ENCODE data around the gene SORL1-AS1.
"Not testable (repeated sequence)": the region's sequence is repeated elsewhere in the genome, so short reads cannot be mapped to it uniquely, and the experiment has no call there.

SORL1-AS1 gene

DNA sequence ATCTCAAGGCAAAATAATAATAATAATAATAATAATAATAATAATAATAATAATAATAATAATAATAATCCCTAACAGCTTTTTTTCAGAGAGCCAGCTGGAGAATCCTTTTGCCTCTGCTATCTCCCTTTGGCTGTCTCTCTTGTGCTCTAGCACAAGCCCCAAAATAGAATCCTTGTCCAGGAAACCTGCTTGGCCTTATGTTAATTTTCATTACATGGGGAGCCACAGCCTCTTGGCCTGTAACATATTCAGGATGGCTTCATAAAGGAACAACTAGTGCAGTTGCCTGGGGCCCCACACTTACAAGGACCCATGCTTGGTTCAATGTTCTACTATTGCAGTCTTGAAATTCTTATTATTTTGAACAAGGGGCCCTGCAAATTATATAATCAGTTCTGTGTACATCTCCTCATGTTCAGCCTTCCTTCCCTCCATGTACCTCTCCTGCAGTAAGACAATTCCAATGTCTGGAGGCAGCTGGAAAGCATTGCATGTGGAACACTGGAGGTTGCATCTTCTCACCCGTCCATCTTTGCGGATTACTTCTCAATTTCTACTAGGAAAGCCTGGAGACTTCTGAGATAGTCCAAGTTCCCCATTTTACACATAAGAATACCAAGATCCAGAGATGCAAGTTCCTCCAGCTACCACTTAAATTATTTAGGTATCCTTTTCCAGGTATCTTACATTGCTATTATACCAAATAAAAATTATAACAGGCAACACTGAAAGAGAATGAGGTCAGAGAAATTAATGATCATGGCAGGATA lies 38.4 kb downstream of the SORL1-AS1 start:
- Histone ChIP-seq H3K27ac (ENCODE audit: low read depth, low read length) (no peak overlapping the region), H3K36me3 (ENCODE audit: insufficient read depth, low read length) (no peaks in the 10 kb centered on the region), H3K79me2 (ENCODE audit: control insufficient read depth, insufficient read depth, low read length, unreplicated experiment) (no peaks in the 10 kb centered on the region), H3K4me1 (ENCODE audit: control insufficient read depth, insufficient read depth, low read length, unreplicated experiment) (peaks cover 9% of the 10 kb centered on the region), H2AFZ (ENCODE audit: low read length, unreplicated experiment) (no peak overlapping the region), H3K4me3 (ENCODE audit: low read depth, low read length) (no peak overlapping the region), H3K27me3 (ENCODE audit: insufficient read depth, low read length) (peaks cover 24% of the 10 kb centered on the region)

DNA sequence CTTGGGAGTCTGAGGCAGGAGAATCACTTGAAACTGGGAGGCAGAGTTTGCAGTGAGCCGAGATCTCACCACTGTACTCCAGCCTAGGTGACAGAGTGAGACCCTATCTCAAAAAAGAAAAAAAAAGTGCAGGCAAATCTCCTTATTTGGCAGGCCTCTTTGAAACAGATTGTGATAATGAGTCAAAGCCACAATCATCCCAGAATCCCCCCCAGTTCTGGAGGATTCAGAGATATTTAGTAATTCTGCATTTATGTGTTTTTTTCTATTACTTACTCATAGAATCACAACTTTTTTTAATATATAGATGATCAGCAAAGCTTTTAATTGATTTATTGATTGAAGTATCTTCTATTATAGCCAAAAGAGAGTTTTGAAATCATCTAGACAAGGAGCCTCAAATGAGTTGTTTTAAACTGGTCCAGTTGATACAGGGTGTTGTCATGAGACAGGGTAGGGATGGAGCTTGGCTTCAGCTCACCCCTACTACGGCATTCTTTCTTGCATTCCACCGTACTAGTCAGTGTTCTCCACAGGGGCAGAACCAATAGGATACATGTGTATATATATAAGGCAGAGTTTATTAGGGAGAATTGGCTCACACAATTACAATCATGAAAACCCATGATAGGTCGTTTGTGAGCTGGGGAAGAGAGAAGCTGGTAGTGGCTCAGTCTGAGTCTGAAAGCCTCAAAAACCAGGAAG lies 39.9 kb downstream of the SORL1-AS1 start:
- Histone ChIP-seq H3K79me2 (ENCODE audit: control insufficient read depth, insufficient read depth, low read length, unreplicated experiment) (no peaks in the 10 kb centered on the region), H3K27me3 (ENCODE audit: insufficient read depth, low read length) (peaks cover 25% of the 10 kb centered on the region), H3K27ac (ENCODE audit: low read depth, low read length) (no peak overlapping the region), H3K4me1 (ENCODE audit: control insufficient read depth, insufficient read depth, low read length, unreplicated experiment) (peaks cover 9% of the 10 kb centered on the region), H2AFZ (ENCODE audit: low read length, unreplicated experiment) (no peak overlapping the region), H3K4me3 (ENCODE audit: low read depth, low read length) (no peak overlapping the region), H3K36me3 (ENCODE audit: insufficient read depth, low read length) (no peaks in the 10 kb centered on the region)

DNA sequence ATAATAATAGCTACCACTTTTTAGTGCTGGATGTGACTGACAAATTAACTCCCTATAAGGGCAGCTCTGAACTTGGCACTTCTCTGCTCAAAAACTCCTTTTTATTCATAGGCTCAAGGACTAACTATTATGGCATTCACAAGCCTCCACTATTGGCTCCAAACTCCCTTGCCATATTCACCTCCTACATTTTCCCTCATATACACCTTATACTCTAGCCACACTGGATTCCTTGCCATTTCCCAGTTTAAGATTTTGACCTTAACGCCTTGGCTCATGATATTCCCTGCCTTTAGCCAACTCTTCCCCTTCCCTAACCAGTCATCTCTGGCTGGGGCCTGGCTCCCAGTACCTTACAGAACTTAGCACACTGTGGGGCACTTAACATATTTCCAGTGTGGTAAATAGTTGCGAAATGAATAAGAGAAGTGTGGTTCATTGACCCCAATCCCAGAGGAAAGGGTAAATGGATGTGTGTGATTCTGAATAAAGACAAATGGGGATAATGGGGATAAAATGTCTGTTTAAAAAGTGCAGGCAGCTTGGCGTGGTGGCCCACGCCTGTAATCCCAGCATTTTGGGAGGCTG lies 40.7 kb downstream of the SORL1-AS1 start:
- no peaks in the 10 kb centered on the region for H3K36me3 ChIP-seq (ENCODE audit: insufficient read depth, low read length)
- no peak overlapping the region for H3K27ac ChIP-seq (ENCODE audit: low read depth, low read length)
- H3K4me1 ChIP-seq (ENCODE audit: control insufficient read depth, insufficient read depth, low read length, unreplicated experiment): peaks cover 3% of the 10 kb centered on the region
- no peak overlapping the region for H2AFZ ChIP-seq (ENCODE audit: low read length, unreplicated experiment)
- no peaks in the 10 kb centered on the region for H3K79me2 ChIP-seq (ENCODE audit: control insufficient read depth, insufficient read depth, low read length, unreplicated experiment)
- H3K4me3 ChIP-seq (ENCODE audit: low read depth, low read length): no peak overlapping the region
- peaks cover 32% of the 10 kb centered on the region for H3K27me3 ChIP-seq (ENCODE audit: insufficient read depth, low read length)

DNA sequence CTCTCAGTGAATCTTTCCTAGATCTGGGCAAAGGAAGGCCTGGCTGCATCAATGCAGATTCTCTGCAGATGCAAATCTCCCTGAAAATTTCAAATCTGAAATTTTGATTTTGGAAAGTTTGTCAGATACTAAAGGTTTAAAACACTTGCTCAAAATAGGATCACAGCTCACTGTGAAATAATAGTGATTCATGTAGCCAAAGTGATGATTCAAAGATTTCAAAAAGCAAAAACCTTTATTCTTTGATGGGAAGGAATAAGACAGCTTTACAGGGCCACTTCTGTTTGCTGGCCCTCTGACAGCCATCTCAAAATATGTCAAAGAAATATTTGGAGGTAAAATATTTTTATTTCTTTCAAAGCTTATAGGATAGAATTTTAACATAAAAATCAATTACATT lies 41.4 kb downstream of the SORL1-AS1 start:
- H3K4me1 ChIP-seq (ENCODE audit: control insufficient read depth, insufficient read depth, low read length, unreplicated experiment); H2AFZ ChIP-seq (ENCODE audit: low read length, unreplicated experiment): not testable (repeated sequence)

DNA sequence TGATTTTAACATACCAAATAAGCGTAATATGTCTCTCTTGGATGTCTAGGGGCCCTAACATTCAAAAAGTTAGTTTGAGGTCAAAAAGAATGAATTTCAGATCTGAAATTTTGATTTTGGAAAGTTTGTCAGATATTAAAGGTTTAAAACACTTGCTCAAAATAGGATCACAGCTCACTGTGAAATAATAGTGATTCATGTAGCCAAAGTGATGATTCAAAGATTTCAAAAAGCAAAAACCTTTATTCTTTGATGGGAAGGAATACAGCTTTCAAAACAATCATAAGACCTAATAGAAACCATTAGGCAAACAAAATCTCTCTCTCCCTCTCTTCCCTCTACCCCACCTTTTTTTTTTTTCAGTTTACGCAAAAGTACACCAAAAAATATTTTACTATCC lies 42.7 kb downstream of the SORL1-AS1 start:
- H3K36me3 ChIP-seq (ENCODE audit: insufficient read depth, low read length); H3K27ac ChIP-seq (ENCODE audit: low read depth, low read length); H2AFZ ChIP-seq (ENCODE audit: low read length, unreplicated experiment); H3K4me1 ChIP-seq (ENCODE audit: control insufficient read depth, insufficient read depth, low read length, unreplicated experiment); H3K4me3 ChIP-seq (ENCODE audit: low read depth, low read length); H3K79me2 ChIP-seq (ENCODE audit: control insufficient read depth, insufficient read depth, low read length, unreplicated experiment): not testable (repeated sequence)
- peaks cover 47% of the 10 kb centered on the region for H3K27me3 ChIP-seq (ENCODE audit: insufficient read depth, low read length)

More for the DNA sequence above, 41.4 kb downstream of the SORL1-AS1 start:
- not testable (repeated sequence) for H3K27ac ChIP-seq (ENCODE audit: low read depth, low read length); H3K36me3 ChIP-seq (ENCODE audit: insufficient read depth, low read length); H3K4me3 ChIP-seq (ENCODE audit: low read depth, low read length); H3K79me2 ChIP-seq (ENCODE audit: control insufficient read depth, insufficient read depth, low read length, unreplicated experiment)
- peaks cover 39% of the 10 kb centered on the region for H3K27me3 ChIP-seq (ENCODE audit: insufficient read depth, low read length)

DNA sequence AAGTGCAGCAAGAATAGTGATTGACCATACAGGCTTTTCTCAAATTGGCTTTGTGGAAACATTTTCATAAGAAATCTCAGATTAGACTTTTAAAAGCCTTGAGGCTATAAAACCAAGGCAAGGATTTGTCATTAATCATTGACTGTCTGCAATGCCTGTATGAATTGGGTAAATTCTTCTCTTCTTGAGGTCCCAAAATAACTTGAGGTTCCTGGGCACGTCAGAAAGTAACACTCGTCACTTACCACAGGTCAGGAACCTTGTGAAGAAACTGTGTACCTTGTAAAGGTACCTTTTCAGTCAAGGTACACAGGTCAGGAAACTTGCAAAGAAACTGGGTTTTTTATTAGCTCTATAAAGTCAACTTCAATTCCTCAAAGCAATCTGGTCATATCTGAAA lies 43.9 kb downstream of the SORL1-AS1 start:
- Histone ChIP-seq H3K79me2 (ENCODE audit: control insufficient read depth, insufficient read depth, low read length, unreplicated experiment) (no peaks in the 10 kb centered on the region), H3K4me1 (ENCODE audit: control insufficient read depth, insufficient read depth, low read length, unreplicated experiment) (no peaks in the 10 kb centered on the region), H2AFZ (ENCODE audit: low read length, unreplicated experiment) (no peak overlapping the region), H3K27me3 (ENCODE audit: insufficient read depth, low read length) (peaks cover 38% of the 10 kb centered on the region), H3K36me3 (ENCODE audit: insufficient read depth, low read length) (no peaks in the 10 kb centered on the region), H3K27ac (ENCODE audit: low read depth, low read length) (no peak overlapping the region), H3K4me3 (ENCODE audit: low read depth, low read length) (no peak overlapping the region)

DNA sequence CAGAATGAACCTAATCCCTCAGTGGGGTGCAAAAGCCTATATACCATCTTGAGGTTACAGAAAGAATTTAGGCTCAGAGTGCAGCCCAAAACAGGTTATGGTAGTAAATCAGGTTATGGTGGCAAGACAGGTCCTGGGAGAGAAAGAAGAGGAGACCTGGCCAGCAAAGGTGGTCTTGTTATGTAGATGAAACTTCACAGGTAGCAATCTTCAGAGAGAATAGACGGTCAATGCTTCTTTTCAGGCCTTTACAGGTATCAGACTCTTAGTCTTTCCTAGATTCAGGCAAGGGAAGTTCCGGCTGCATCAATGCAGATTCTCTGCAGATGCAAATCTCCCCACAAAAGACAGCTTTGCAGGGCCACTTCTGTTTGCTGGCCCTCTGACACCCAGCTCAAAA lies 46.5 kb downstream of the SORL1-AS1 start:
- Histone ChIP-seq H3K4me1 (ENCODE audit: control insufficient read depth, insufficient read depth, low read length, unreplicated experiment) (no peaks in the 10 kb centered on the region), H3K36me3 (ENCODE audit: insufficient read depth, low read length) (no peaks in the 10 kb centered on the region), H3K79me2 (ENCODE audit: control insufficient read depth, insufficient read depth, low read length, unreplicated experiment) (no peaks in the 10 kb centered on the region), H3K27me3 (ENCODE audit: insufficient read depth, low read length) (peaks cover 38% of the 10 kb centered on the region), H3K4me3 (ENCODE audit: low read depth, low read length) (no peak overlapping the region), H2AFZ (ENCODE audit: low read length, unreplicated experiment) (no peak overlapping the region), H3K27ac (ENCODE audit: low read depth, low read length) (no peak overlapping the region)

DNA sequence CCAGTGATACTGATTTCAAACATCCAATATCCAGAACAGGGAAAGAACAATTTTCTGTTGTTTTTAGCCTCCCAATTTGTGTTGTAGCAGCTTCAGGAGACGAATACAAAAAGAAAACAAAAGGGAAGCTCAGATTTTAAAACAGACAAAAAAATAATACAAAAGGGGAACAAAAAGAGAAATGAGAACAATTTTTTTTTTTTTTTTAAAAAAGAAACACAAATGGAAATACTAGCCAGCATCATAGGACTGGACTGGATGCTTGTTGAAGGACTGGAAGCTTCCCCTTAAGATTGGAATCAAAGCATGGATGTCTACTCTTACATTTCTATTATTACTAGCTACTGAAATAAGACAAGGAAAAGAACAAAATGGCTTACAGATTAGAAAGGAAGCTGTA lies 47.1 kb downstream of the SORL1-AS1 start:
- Histone ChIP-seq H2AFZ (ENCODE audit: low read length, unreplicated experiment) (no peak overlapping the region), H3K27me3 (ENCODE audit: insufficient read depth, low read length) (peaks cover 35% of the 10 kb centered on the region), H3K4me1 (ENCODE audit: control insufficient read depth, insufficient read depth, low read length, unreplicated experiment) (no peaks in the 10 kb centered on the region), H3K79me2 (ENCODE audit: control insufficient read depth, insufficient read depth, low read length, unreplicated experiment) (no peaks in the 10 kb centered on the region), H3K27ac (ENCODE audit: low read depth, low read length) (no peak overlapping the region), H3K36me3 (ENCODE audit: insufficient read depth, low read length) (no peaks in the 10 kb centered on the region), H3K4me3 (ENCODE audit: low read depth, low read length) (no peak overlapping the region)

DNA sequence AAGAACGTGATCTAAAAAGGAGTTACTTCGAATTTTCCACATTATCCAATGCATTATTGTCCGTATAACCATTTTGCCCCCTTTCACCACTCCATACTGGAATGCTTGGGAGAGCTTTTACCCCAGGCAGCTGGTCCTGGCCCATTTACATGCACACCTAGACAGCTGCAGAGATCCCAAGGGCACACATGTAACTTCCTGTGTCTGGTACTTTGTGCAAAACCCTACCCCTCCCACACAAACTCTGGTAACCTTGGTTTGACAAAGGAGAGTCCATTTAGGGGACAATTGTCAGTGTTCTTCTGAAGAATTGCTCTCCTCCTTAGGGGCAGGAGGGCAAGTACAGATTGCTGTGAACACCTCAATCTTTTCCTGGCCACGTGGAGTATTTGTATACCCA lies 58.0 kb downstream of the SORL1-AS1 start:
- Histone ChIP-seq H3K36me3 (ENCODE audit: insufficient read depth, low read length) (no peaks in the 10 kb centered on the region), H3K27ac (ENCODE audit: low read depth, low read length) (no peak overlapping the region), H3K79me2 (ENCODE audit: control insufficient read depth, insufficient read depth, low read length, unreplicated experiment) (no peaks in the 10 kb centered on the region), H3K4me1 (ENCODE audit: control insufficient read depth, insufficient read depth, low read length, unreplicated experiment) (no peaks in the 10 kb centered on the region), H2AFZ (ENCODE audit: low read length, unreplicated experiment) (no peak overlapping the region), H3K27me3 (ENCODE audit: insufficient read depth, low read length) (peaks cover 75% of the 10 kb centered on the region), H3K4me3 (ENCODE audit: low read depth, low read length) (no peak overlapping the region)

DNA sequence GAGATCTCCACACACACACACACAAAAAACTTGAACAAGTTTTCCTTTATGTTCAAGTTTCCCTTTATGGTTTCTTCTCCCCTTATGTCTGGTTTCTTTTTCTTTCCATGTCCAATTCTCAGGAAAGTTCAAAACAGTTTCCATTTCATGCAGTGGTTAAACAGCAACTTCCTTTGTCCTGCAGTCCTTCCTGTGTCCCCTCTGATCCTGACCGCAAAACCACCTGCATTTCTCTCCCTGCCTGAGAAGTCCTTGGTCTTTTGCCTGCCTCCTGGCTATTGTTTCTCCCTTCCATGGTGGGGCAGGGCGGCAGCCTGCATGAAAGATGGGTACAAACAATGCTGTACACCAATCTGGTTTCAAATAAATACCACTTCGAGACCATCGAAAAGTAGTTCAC lies 58.9 kb downstream of the SORL1-AS1 start:
- Histone ChIP-seq H3K36me3 (ENCODE audit: insufficient read depth, low read length) (no peaks in the 10 kb centered on the region), H3K79me2 (ENCODE audit: control insufficient read depth, insufficient read depth, low read length, unreplicated experiment) (no peaks in the 10 kb centered on the region), H3K27me3 (ENCODE audit: insufficient read depth, low read length) (peaks cover 76% of the 10 kb centered on the region), H3K27ac (ENCODE audit: low read depth, low read length) (no peak overlapping the region), H3K4me1 (ENCODE audit: control insufficient read depth, insufficient read depth, low read length, unreplicated experiment) (no peaks in the 10 kb centered on the region), H2AFZ (ENCODE audit: low read length, unreplicated experiment) (no peak overlapping the region), H3K4me3 (ENCODE audit: low read depth, low read length) (no peak overlapping the region)

DNA sequence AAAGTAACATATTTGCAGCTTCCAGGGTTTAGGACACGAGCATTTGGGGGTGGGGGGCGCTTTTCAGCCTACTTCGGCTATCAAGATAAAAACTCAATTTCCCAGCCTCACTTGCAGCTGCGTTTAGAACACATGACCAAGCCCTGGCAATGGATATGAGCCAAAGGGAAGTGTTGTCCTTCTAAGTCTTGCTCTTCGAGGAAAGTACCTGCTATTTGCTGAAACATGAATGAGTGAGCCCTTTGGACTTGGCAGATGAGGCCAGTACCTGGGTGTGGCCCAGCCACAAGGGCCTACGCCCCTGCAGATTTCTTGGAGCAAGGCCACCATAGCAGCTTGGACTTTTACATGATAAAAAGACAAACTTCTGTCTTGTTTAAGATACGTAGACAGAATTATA lies 60.9 kb downstream of the SORL1-AS1 start:
- H3K4me3 ChIP-seq (ENCODE audit: low read depth, low read length): no peak overlapping the region
- H3K36me3 ChIP-seq (ENCODE audit: insufficient read depth, low read length): no peaks in the 10 kb centered on the region
- H3K27me3 ChIP-seq (ENCODE audit: insufficient read depth, low read length): peaks cover 78% of the 10 kb centered on the region
- H3K27ac ChIP-seq (ENCODE audit: low read depth, low read length): no peak overlapping the region
- no peaks in the 10 kb centered on the region for H3K79me2 ChIP-seq (ENCODE audit: control insufficient read depth, insufficient read depth, low read length, unreplicated experiment)
- H3K4me1 ChIP-seq (ENCODE audit: control insufficient read depth, insufficient read depth, low read length, unreplicated experiment): no peaks in the 10 kb centered on the region
- no peak overlapping the region for H2AFZ ChIP-seq (ENCODE audit: low read length, unreplicated experiment)

Data from ACC112 (cell line).